Lower lobe of right lung (tissue), 2 donors: ENCODE measurements around the gene FGF19. TPM values are rescaled to one million over a fixed set of nuclear protein-coding genes. Genes with fewer than 3 reads are reported as not detected.

Source experiments
- ATAC-seq, 2 donors: fragments of 200-7000 bp; cut with Tn5 transposase; one replicate each; pipeline ENCODE4 v1.9.1; 2020 to 2022; ENCODE audit warnings: mild to moderate bottlenecking in 2 of 2, moderate library complexity in 2 of 2
- DNase-seq: peaks from one replicate; pipeline ENCODE4 v3.0.0-alpha.2; 2020
- H3K27ac ChIP-seq: fragments of 200-600 bp; one replicate; pipeline ENCODE4 v1.8.0; 2022
- H3K27me3 ChIP-seq: fragments of 200-600 bp; one replicate; pipeline ENCODE4 v1.8.0; 2022; ENCODE audit warnings: low read depth
- H3K36me3 ChIP-seq: fragments of 200-600 bp; one replicate; pipeline ENCODE4 v1.8.0; 2022; ENCODE audit warnings: mild to moderate bottlenecking
- H3K4me1 ChIP-seq: fragments of 200-600 bp; one replicate; pipeline ENCODE4 v1.8.0; 2022
- H3K4me3 ChIP-seq: fragments of 200-600 bp; one replicate; pipeline ENCODE4 v1.8.0; 2022; ENCODE audit warnings: mild to moderate bottlenecking
- H3K9me3 ChIP-seq: fragments of 200-600 bp; one replicate; pipeline ENCODE4 v1.8.0; 2022
- intact Hi-C: fragments of 100-400 bp; cut with DNase I; formaldehyde crosslinking; loops from one replicate; pipeline ENCODE4 v1.11.0; 2022
- total RNA-seq: library from RNA; stranded (reverse); fragmentation: NEBNext Ultra II Directional; extraction: Animal tissue kit (Norgen Biotek cat#: 25700); gene quantifications from one replicate; pipeline ENCODE4 v1.2.1, GENCODE V29; 2021
- TF ChIP-seq, protein P1 (sequence below): fragments of 200-600 bp; IDR thresholded peaks from one replicate; pipeline ENCODE4 v1.8.0; 2022; ENCODE audit warnings: antibody characterized with exemption, mild to moderate bottlenecking
- donor health status: DM: no; HTN: yes; CAD: no; lungs with severe emphysema.

Gene FGF19
- total RNA-seq, 1 donor from 2014 or later, result not detected

- Histone ChIP-seq H3K4me3 (no peak overlapping the region), H3K27ac (no peak overlapping the region), H3K27me3 (no peaks in the 10 kb centered on the region), H3K4me1 (peaks cover 8% of the 10 kb centered on the region), H3K9me3 (no peaks in the 10 kb centered on the region), H3K36me3 (peaks cover 64% of the 10 kb centered on the region)
- DNase-seq (no peak), ATAC-seq (no peak)
- TF ChIP-seq, protein P1, sequence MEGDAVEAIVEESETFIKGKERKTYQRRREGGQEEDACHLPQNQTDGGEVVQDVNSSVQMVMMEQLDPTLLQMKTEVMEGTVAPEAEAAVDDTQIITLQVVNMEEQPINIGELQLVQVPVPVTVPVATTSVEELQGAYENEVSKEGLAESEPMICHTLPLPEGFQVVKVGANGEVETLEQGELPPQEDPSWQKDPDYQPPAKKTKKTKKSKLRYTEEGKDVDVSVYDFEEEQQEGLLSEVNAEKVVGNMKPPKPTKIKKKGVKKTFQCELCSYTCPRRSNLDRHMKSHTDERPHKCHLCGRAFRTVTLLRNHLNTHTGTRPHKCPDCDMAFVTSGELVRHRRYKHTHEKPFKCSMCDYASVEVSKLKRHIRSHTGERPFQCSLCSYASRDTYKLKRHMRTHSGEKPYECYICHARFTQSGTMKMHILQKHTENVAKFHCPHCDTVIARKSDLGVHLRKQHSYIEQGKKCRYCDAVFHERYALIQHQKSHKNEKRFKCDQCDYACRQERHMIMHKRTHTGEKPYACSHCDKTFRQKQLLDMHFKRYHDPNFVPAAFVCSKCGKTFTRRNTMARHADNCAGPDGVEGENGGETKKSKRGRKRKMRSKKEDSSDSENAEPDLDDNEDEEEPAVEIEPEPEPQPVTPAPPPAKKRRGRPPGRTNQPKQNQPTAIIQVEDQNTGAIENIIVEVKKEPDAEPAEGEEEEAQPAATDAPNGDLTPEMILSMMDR, result no peak
- intact Hi-C loops, result loop anchor here (10.0 kb wide), 1 partner anchor 548 kb away; no protein-coding TSS in a partner anchor
Measured at GRCh38 chr11:69652999-69653398, 50.8 kb downstream of the FGF19 start.

- Histone ChIP-seq H3K27me3 (no peaks in the 10 kb centered on the region), H3K4me3 (no peak overlapping the region), H3K4me1 (peaks cover 8% of the 10 kb centered on the region), H3K36me3 (peaks cover 74% of the 10 kb centered on the region), H3K27ac (no peak overlapping the region), H3K9me3 (no peaks in the 10 kb centered on the region)
- ATAC-seq (no peak), DNase-seq (peak; percentile 28)
- TF ChIP-seq, protein P1, result no peak
- intact Hi-C loops, result loop anchor here (10.0 kb wide), 1 partner anchor 547 kb away; no protein-coding TSS in a partner anchor
Measured at GRCh38 chr11:69651834-69652620, 51.8 kb downstream of the FGF19 start.

DNA sequence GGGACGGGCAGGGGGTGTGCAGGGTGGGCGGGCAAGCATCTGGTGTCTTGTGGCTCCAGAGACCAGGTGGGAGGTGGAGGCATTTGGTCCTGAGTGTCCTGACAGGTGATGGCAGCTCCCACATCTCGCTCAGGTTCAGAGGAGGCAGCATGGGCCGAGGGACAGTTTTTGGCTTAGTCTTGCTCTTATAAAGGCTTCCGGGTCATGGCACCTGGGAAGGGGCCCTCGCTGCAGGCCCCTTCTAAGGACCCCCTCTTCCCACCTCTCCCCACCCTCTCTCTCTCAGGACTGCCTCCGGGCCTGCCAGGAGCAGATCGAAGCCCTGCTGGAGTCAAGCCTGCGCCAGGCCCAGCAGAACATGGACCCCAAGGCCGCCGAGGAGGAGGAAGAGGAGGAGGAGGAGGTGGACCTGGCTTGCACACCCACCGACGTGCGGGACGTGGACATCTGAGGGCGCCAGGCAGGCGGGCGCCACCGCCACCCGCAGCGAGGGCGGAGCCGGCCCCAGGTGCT lies 52.9 kb downstream of the FGF19 start:
- TF ChIP-seq, protein P1, result no peak
- Histone ChIP-seq H3K4me3 (no peak overlapping the region), H3K27ac (no peak overlapping the region), H3K36me3 (peaks cover 79% of the 10 kb centered on the region), H3K4me1 (peaks cover 8% of the 10 kb centered on the region), H3K9me3 (no peaks in the 10 kb centered on the region), H3K27me3 (no peaks in the 10 kb centered on the region)
- intact Hi-C loops, result loop anchor here (10.0 kb wide), 1 partner anchor 546 kb away; no protein-coding TSS in a partner anchor
- ATAC-seq (no peak), DNase-seq (peak; percentile 40)

DNA sequence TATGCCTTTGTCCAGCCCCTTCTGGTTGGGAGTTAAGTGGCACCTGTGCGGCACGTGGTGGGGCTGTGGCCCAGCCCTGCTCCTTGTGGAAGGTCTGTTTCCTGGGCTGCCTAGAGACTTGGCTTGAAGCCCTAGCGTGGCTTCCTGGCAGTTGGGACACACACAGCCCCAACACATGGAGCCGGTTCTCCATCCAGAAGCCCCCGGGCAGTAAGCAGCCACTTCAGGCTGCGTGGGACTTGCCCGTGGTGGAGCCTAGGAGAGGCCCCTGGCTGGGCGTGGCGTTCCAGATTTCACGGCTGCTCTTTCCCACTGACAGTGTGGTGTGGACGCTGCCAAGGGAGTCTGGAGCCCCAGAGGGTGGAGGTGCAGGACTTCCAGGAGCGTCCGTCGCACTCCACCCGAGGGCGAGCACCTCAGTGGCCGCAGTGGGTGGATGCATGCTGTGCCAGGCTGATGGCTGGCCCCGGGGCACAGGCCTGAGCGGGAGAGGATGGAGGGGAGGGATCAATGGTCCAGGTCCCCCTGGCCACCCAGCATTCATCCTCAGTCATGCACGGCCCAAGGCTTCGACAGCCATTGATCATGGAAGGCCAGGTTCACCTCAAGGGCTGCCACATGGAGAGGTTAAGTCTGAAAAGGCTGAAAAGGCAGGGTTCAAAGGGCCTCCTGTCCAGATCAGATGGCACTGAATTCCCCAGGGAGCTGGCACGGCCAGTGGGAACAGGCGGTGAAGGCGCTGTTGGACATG lies 53.6 kb downstream of the FGF19 start:
- ATAC-seq (peak; percentile 10 to 22), DNase-seq (peak; percentile 56)
- Histone ChIP-seq H3K36me3 (peaks cover 85% of the 10 kb centered on the region), H3K4me3 (no peak overlapping the region), H3K9me3 (no peaks in the 10 kb centered on the region), H3K4me1 (peaks cover 10% of the 10 kb centered on the region), H3K27ac (no peak overlapping the region), H3K27me3 (no peaks in the 10 kb centered on the region)
- intact Hi-C loops, result loop anchor here (10.0 kb wide), 1 partner anchor 545 kb away; no protein-coding TSS in a partner anchor
- TF ChIP-seq, protein P1, result no peak

DNA sequence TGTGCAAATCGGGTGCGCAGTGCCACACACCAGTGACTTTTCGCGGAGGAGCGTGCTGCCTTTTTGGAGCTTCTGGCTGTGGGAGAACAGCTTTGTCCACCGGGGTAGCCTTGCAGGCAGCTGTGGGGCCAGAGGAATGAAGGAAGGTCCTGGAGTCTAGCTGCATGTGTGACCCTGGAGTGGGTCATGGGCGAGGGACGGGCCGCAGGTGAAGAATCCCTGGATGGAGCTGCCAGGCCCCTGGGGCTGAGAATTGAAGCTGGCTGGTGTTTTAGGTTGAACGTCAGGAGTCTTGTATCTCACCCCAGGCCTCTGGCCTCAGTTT lies 54.3 kb downstream of the FGF19 start:
- DNase-seq, result no peak
- Histone ChIP-seq H3K36me3 (peaks cover 92% of the 10 kb centered on the region), H3K4me1 (peaks cover 17% of the 10 kb centered on the region), H3K4me3 (no peak overlapping the region), H3K9me3 (no peaks in the 10 kb centered on the region), H3K27ac (no peak overlapping the region), H3K27me3 (no peaks in the 10 kb centered on the region)
- TF ChIP-seq, protein P1, result no peak
- intact Hi-C loops, result loop anchor here (10.0 kb wide), 1 partner anchor 355 kb away; the partner anchor contains the start of gene MYEOV
- no peak for ATAC-seq
